ENCODE data around the gene CIPC.

GRCh38 chr14:77064521-77065178 lies 33.4 kb upstream of the CIPC start:
- TF ChIP-seq POLR2A (IDR thresholded peaks at IDR 0.05) (no peak), EP300 (IDR thresholded peaks at IDR 0.05) (no peak), CTCF (IDR thresholded peaks at IDR 0.05) (no peak)
